ENCODE data around the gene SPATA24. TPM values are rescaled to one million over a fixed set of nuclear protein-coding genes. Genes with fewer than 3 reads are reported as not detected.

Gene SPATA24
- total RNA-seq, 1 experiment from 2014 or later: 1.4 TPM

- no peak overlapping the region for H3K27ac ChIP-seq (ENCODE audit: low read length)
- intact Hi-C loops (cut with micrococcal nuclease): no loop called here
- CTCF ChIA-PET: no interaction called here
- no peaks in the 10 kb centered on the region for H3K9me2 ChIP-seq (replicated peaks; ENCODE audit: low read length)
- H3F3A ChIP-seq (ENCODE audit: low read length, unreplicated experiment): no peaks in the 10 kb centered on the region
- H3K4me2 ChIP-seq (ENCODE audit: low read length): no peak overlapping the region
- H2AFZ ChIP-seq (ENCODE audit: low read length): no peak overlapping the region
- no peak overlapping the region for H3K9ac ChIP-seq (ENCODE audit: low read length)
- H4K20me1 ChIP-seq (ENCODE audit: low read length): no peaks in the 10 kb centered on the region
- no peaks in the 10 kb centered on the region for H3K27me3 ChIP-seq (ENCODE audit: low read length)
- no peaks in the 10 kb centered on the region for H3K9me3 ChIP-seq (ENCODE audit: low read length)
- BruUV-seq (replicated peaks): no TSS peak
- TF ChIP-seq EZH2phosphoT487 (IDR thresholded peaks at IDR 0.05; ENCODE audit: borderline replicate concordance, low read length) (no peak), CTCF (conservative IDR thresholded peaks at IDR 0.05; ENCODE audit: low read depth, low read length) (no peak), EZH2 (IDR thresholded peaks at IDR 0.05; ENCODE audit: low read length, unreplicated experiment) (no peak)
- no peak for DNase-seq
- H3K79me2 ChIP-seq (ENCODE audit: low read length): no peaks in the 10 kb centered on the region
- peaks cover 4% of the 10 kb centered on the region; the same call in 1 of the 2 replicates for H3K4me1 ChIP-seq (ENCODE audit: insufficient read depth, low read length)
- POLR2A ChIA-PET (ENCODE audit: unreplicated experiment): no interaction called here
- no peak for ATAC-seq
- no peaks in the 10 kb centered on the region for H3K36me3 ChIP-seq (ENCODE audit: low read depth, low read length)
- H3K4me3 ChIP-seq (ENCODE audit: low read length): no peak overlapping the region
Observed at GRCh38 chr5:139384591-139385051, 19.3 kb downstream of the SPATA24 start.

GRCh38 chr5:139383993-139384590 is 19.8 kb downstream of the SPATA24 start:
- no peaks in the 10 kb centered on the region for H3K79me2 ChIP-seq (ENCODE audit: low read length)
- BruUV-seq (replicated peaks): no TSS peak
- H3K4me3 ChIP-seq (ENCODE audit: low read length): no peak overlapping the region
- no peaks in the 10 kb centered on the region for H3F3A ChIP-seq (ENCODE audit: low read length, unreplicated experiment)
- no peaks in the 10 kb centered on the region for H4K20me1 ChIP-seq (ENCODE audit: low read length)
- no peak overlapping the region for H2AFZ ChIP-seq (ENCODE audit: low read length)
- no peak for TF ChIP-seq CTCF (conservative IDR thresholded peaks at IDR 0.05; ENCODE audit: low read depth, low read length)
- TF ChIP-seq EZH2phosphoT487 (IDR thresholded peaks at IDR 0.05; ENCODE audit: borderline replicate concordance, low read length): no peak
- TF ChIP-seq EZH2 (IDR thresholded peaks at IDR 0.05; ENCODE audit: low read length, unreplicated experiment): no peak
- no peaks in the 10 kb centered on the region for H3K9me3 ChIP-seq (ENCODE audit: low read length)
- no peak overlapping the region for H3K4me2 ChIP-seq (ENCODE audit: low read length)
- no peaks in the 10 kb centered on the region for H3K36me3 ChIP-seq (ENCODE audit: low read depth, low read length)
- intact Hi-C loops (cut with micrococcal nuclease): no loop called here
- ChIA-PET CTCF (no interaction called here), POLR2A (ENCODE audit: unreplicated experiment) (no interaction called here)
- H3K27me3 ChIP-seq (ENCODE audit: low read length): no peaks in the 10 kb centered on the region
- peaks cover 4% of the 10 kb centered on the region; the same call in 1 of the 2 replicates for H3K4me1 ChIP-seq (ENCODE audit: insufficient read depth, low read length)
- no peak overlapping the region for H3K9ac ChIP-seq (ENCODE audit: low read length)
- no peak for ATAC-seq
- H3K27ac ChIP-seq (ENCODE audit: low read length): no peak overlapping the region
- no peaks in the 10 kb centered on the region for H3K9me2 ChIP-seq (replicated peaks; ENCODE audit: low read length)
- DNase-seq: no peak

GRCh38 chr5:139383275-139383992 is 20.5 kb downstream of the SPATA24 start, which contains the start of gene SLC23A1:
Gene SLC23A1 (minus strand): TSS chr5:139383297. CDS start chr5:139383253, 44 bp downstream.
- no peak within 1 kb of the TSS for H3K4me3 ChIP-seq (ENCODE audit: low read length)
- no peaks in the 10 kb centered on the region for H3K9me3 ChIP-seq (ENCODE audit: low read length)
- no TSS peak for BruUV-seq (replicated peaks)
- H3K27me3 ChIP-seq (ENCODE audit: low read length): no peaks in the 10 kb centered on the region
- no peaks in the 10 kb centered on the region for H3K9me2 ChIP-seq (replicated peaks; ENCODE audit: low read length)
- no peak within 1 kb of the TSS for H2AFZ ChIP-seq (ENCODE audit: low read length)
- H4K20me1 ChIP-seq (ENCODE audit: low read length): no peaks in the 10 kb centered on the region
- H3K4me2 ChIP-seq (ENCODE audit: low read length): no peak within 1 kb of the TSS
- no peaks in the 10 kb centered on the region for H3K36me3 ChIP-seq (ENCODE audit: low read depth, low read length)
- intact Hi-C loops (cut with micrococcal nuclease): no loop called here
- DNase-seq: no peak
- no peaks in the 10 kb centered on the region for H3F3A ChIP-seq (ENCODE audit: low read length, unreplicated experiment)
- H3K9ac ChIP-seq (ENCODE audit: low read length): no peak within 1 kb of the TSS
- no peak within 1 kb of the TSS for H3K27ac ChIP-seq (ENCODE audit: low read length)
- ATAC-seq: no peak
- H3K4me1 ChIP-seq (ENCODE audit: insufficient read depth, low read length): peaks cover 4% of the 10 kb centered on the region; the same call in 1 of the 2 replicates
- CTCF ChIA-PET: no interaction called here
- POLR2A ChIA-PET (ENCODE audit: unreplicated experiment): interaction anchor here (0.5 kb wide), 1 partner anchor 53 kb away, joined by 4 read pairs; no protein-coding TSS in a partner anchor
- TF ChIP-seq EZH2 (IDR thresholded peaks at IDR 0.05; ENCODE audit: low read length, unreplicated experiment): no peak
- no peaks in the 10 kb centered on the region for H3K79me2 ChIP-seq (ENCODE audit: low read length)
